Aorta (tissue), 5 donors: Measurements from ENCODE around the gene SUPT20HL1. TPM values are rescaled to one million over a fixed set of nuclear protein-coding genes. Genes with fewer than 3 reads are reported as not detected.
"Not testable (repeated sequence)": the region's sequence is repeated elsewhere in the genome, so short reads cannot be mapped to it uniquely, and the experiment has no call there.

Experiments used
- ATAC-seq: fragments of 200-7000 bp; cut with Tn5 transposase; one replicate; pipeline ENCODE4 v1.9.1; 2022; ENCODE audit warnings: moderate library complexity; ENCODE audit not compliant: low FRiP score
- DNase-seq, 2 donors: peaks; one replicate each; pipeline ENCODE4 v3.0.0-alpha.2; 2020
- H3K27ac ChIP-seq, 2 donors: one replicate each; pipeline ENCODE4 v1.5.1; 2013; ENCODE audit warnings: low read length in 2 of 2, mild to moderate bottlenecking in 2 of 2, moderate library complexity in 2 of 2, control low read depth in 1 of 2, inconsistent platforms in 1 of 2, low read depth in 1 of 2
- H3K27me3 ChIP-seq, 2 donors: one replicate each; pipeline ENCODE4 v1.6.1; 2013; ENCODE audit warnings: control low read depth in 1 of 2, low read length in 1 of 2, mild to moderate bottlenecking in 1 of 2, moderate library complexity in 1 of 2; ENCODE audit not compliant: insufficient read depth in 2 of 2, control insufficient read depth in 1 of 2
- H3K36me3 ChIP-seq, 2 donors: one replicate each; pipeline ENCODE4 v1.6.1; 2013; ENCODE audit warnings: control low read depth in 1 of 2, low read length in 1 of 2, mild to moderate bottlenecking in 1 of 2; ENCODE audit not compliant: insufficient read depth in 2 of 2, control insufficient read depth in 1 of 2
- H3K4me1 ChIP-seq, 2 donors: one replicate each; pipeline ENCODE4 v1.6.1; 2013; ENCODE audit warnings: low read length in 2 of 2, control low read depth in 1 of 2, mild to moderate bottlenecking in 1 of 2, moderate library complexity in 1 of 2; ENCODE audit not compliant: insufficient read depth in 2 of 2, control insufficient read depth in 1 of 2
- H3K4me3 ChIP-seq, 2 donors: one replicate each; pipeline ENCODE4 v1.5.1; 2013; ENCODE audit warnings: low read length in 2 of 2, control low read depth in 1 of 2, mild to moderate bottlenecking in 1 of 2
- H3K9me3 ChIP-seq: one replicate; pipeline ENCODE4 v1.6.1; 2013; ENCODE audit warnings: mild to moderate bottlenecking, low read length; ENCODE audit not compliant: control insufficient read depth
- WGBS, 2 donors: extraction: QIAGEN DNeasy Blood & Tissue Kit; methylation state at CpG; one replicate each; pipeline ENCODE4 v1.1.7; 2013; 5-methylcytosine and 5-hydroxymethylcytosine counted together
- intact Hi-C, 2 donors: fragments of 100-400 bp; cut with DNase I; formaldehyde crosslinking; loops; one replicate each; pipeline versions ENCODE4 v1.14.2 to v1.15.0; 2022
- polyA plus RNA-seq, 2 donors: library from polyadenylated mRNA; stranded (reverse); fragments of 200-250 nt; gene quantifications; one replicate each; pipeline ENCODE4 v1.2.3, GENCODE V29; 2013
- total RNA-seq, 2 donors: library from RNA; stranded (reverse); fragmentation: NEBNext Ultra II Directional; extraction: Animal tissue kit (Norgen Biotek cat#: 25700); gene quantifications; one replicate each; pipeline ENCODE4 v1.2.1, GENCODE V29; 2021
- donor health status: healthy with polysubstance abuse.
- donor health status: Bipolar disorder and iron deficiency.
- donor health status: DM: no; HTN: no; CAD: no.
- donor health status: DM: no; HTN: no; CAD: no.
- donor health status: DM: yes; HTN: yes; CAD: no.

SUPT20HL1 gene
- total and polyA plus RNA-seq, 4 donors, result 0.15 TPM; not detected in 3

DNA sequence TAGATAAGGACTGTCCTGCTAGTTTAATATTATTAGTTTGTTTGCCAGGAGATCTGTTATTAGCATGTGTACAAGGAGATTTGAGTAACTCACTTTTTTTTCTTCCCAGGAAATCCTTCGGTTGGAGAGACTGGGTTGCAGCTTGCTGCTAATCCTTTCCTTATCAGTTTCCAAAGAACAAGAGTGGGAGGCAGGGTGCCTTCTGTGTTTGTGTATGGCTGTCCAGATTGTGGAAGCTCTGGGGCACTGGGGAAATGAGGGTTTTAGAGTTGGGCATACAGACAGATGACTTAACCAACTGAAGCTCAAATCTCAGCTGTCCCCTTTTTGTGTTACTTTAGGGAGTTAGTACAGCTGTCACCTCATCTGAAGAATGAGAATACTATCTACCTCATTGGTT, 12.6 kb upstream of the SUPT20HL1 start:
- intact Hi-C loops, result no loop called here
- H3K4me3 ChIP-seq, result no peak overlapping the region
- no peaks in the 10 kb centered on the region for H3K9me3 ChIP-seq
- no peak overlapping the region for H3K27ac ChIP-seq
- no peaks in the 10 kb centered on the region for H3K36me3 ChIP-seq
- DNase-seq (no peak), ATAC-seq (no peak)
- 9 to 25% methylated on average over 1 of the region's 1 CpG for WGBS, 2 donors
- H3K27me3 ChIP-seq, result no peaks in the 10 kb centered on the region
- no peaks in the 10 kb centered on the region for H3K4me1 ChIP-seq

DNA sequence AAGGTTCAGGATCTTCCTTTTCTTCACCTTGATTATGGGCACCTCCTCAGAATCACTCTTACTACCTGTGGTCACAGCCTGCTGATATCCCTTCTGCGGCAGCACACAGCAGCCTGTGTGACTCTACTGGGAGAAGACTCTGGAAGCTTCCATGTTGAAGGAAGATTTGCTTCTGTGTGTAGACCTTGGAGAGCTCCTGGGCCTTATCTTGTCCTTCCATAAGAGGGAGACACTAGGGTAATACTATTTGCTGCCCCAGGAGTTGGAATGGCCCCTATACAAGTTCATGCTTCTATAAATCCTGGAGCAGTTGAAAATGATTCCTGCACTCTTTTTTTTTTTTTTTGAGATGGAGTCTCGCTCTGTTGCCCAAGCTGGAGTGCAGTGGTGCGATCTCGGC, 10.2 kb upstream of the SUPT20HL1 start:
- DNase-seq (no peak), ATAC-seq (no peak)
- H3K27me3 ChIP-seq, result no peaks in the 10 kb centered on the region
- 95 to 99% methylated on average over 4 of the region's 4 CpGs for WGBS, 2 donors
- no peak overlapping the region for H3K27ac ChIP-seq
- H3K4me1 ChIP-seq, result no peaks in the 10 kb centered on the region
- intact Hi-C loops, result no loop called here
- no peaks in the 10 kb centered on the region for H3K9me3 ChIP-seq
- H3K36me3 ChIP-seq, result no peaks in the 10 kb centered on the region
- no peak overlapping the region for H3K4me3 ChIP-seq

DNA sequence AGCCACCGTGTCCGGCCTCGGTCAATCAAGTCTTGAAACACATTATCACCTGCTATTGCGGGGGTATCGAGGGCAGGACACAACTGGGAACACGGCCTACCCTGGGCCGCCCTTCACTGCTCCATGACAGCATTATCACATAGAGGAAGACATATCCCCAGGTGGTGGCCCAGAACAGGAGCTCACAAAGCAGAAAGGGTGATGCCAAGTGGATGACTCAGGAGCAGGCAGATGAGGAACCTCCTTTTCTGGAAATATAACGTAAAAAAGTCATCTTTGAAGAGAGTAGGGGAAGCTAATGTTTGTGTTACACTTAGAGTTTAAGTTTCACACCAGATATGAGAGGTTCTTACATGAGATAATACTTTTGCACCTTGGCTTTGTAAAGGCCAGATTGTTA, 5.3 kb upstream of the SUPT20HL1 start:
- WGBS, 2 donors, result 89 to 95% methylated on average over 8 of the region's 8 CpGs
- no peak for ATAC-seq
- H3K9me3 ChIP-seq, result no peaks in the 10 kb centered on the region
- H3K27ac ChIP-seq, result no peak overlapping the region
- no peak for DNase-seq
- no peaks in the 10 kb centered on the region for H3K4me1 ChIP-seq
- no peaks in the 10 kb centered on the region for H3K27me3 ChIP-seq
- H3K36me3 ChIP-seq, result no peaks in the 10 kb centered on the region
- intact Hi-C loops, result no loop called here
- no peak overlapping the region for H3K4me3 ChIP-seq

DNA sequence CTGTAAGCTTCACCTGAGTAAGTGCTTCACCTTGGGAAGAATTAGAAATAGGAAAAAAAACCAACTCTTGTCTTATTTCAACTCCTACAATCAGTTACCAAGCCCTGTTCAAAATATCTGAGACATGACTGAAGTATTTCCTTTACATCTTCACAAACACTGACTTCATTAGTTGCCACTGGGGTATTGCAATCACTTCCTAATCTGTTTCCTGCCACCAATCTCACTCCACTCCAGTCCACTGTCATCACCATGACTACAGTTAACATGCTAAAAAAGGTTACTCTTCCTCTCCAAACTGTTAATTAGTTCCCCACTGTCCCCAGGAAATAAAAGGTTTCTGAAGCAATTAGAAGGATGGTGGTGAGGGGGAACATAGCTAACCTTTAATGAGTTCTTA, 3.3 kb upstream of the SUPT20HL1 start:
- ATAC-seq, result no peak
- DNase-seq, result no peak
- Histone ChIP-seq H3K27me3 (no peaks in the 10 kb centered on the region), H3K27ac (no peak overlapping the region), H3K4me3 (no peak overlapping the region), H3K9me3 (peaks cover under 1% of the 10 kb centered on the region), H3K4me1 (no peaks in the 10 kb centered on the region), H3K36me3 (no peaks in the 10 kb centered on the region)
- intact Hi-C loops, result no loop called here

DNA sequence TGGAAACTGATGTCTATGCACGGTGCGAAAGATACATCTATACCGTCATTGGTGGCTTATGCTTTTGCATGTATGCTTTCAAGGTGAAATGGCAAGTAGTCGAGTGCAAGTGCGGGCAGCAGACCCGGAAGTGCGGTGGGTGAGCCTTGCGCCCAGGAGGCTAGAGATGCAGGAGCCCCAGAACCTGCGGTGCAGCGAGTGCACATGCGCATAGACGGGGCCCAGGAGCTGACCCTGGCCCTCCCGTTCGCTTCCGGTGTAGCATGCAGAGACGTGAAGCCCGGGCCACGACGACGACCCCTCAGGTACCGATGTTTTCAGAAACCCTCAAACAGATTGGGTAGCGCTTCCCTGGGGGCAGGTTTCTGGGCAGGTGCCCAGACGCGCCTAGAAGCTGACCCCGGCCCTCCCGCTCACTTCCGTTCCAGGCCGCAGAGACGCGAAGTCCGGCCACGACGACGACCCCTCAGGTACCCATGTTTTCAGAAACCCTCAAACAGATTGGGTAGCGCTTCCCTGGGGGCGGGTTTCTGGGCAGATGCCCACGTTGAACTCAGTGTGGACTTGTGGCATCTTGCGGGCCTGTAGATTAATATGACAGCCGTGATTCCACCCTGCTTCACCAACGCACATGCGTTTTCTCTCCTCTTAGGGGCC, 1.8 kb downstream of the SUPT20HL1 start:
- H3K4me3 ChIP-seq, intact Hi-C loops, H3K36me3 ChIP-seq, H3K27ac ChIP-seq, ATAC-seq, H3K27me3 ChIP-seq, H3K4me1 ChIP-seq, H3K9me3 ChIP-seq, DNase-seq: not testable (repeated sequence)
- 86 to 97% methylated on average over 36 to 38 of the region's 41 CpGs for WGBS, 2 donors

DNA sequence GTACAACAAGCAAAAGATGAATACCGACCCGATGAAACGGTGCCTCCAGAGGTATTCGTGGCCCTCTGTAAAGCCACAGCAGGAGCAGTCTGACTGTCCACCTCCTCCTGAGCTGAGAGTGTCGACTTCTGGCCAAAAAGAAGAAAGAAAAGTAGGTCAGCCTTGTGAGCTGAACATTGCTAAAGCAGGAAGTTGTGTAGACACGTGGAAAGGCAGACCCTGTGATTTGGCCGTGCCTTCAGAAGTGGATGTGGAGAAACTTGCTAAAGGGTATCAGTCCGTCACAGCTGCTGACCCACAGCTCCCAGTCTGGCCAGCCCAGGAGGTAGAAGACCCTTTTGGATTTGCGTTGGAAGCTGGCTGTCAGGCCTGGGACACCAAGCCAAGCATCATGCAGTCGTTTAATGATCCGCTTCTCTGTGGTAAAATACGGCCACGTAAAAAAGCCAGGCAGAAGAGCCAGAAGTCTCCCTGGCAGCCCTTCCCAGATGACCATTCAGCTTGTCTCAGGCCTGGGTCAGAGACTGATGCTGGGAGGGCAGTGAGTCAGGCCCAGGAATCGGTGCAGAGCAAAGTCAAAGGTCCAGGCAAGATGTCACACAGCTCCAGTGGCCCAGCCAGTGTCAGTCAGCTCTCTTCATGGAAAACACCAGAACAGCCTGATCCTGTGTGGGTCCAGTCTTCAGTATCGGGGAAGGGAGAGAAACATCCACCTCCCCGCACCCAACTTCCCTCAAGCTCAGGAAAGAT, 3.2 kb downstream of the SUPT20HL1 start:
- intact Hi-C loops, result not testable (repeated sequence)
- peak; percentile 58 for ATAC-seq
- WGBS, 2 donors, result 50 to 64% methylated on average over 15 of the region's 16 CpGs

DNA sequence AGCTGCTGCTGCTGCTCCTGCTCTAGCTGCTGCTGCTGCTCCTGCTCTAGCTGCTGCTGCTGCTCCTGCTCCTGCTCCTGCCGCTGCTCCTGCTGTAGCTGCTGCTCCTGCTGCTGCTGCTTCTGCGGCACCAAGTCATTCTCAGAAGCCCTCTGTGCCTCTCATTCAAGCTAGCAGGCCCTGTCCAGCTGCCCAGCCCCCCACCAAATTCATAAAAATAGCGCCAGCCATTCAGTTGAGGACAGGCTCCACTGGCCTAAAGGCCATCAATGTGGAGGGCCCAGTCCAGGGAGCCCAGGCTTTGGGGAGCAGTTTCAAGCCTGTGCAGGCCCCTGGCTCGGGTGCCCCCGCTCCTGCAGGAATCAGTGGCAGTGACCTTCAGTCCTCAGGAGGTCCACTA, 3.9 kb downstream of the SUPT20HL1 start:
- no peaks in the 10 kb centered on the region for H3K27me3 ChIP-seq
- H3K9me3 ChIP-seq, result peaks cover 1% of the 10 kb centered on the region
- no peak overlapping the region for H3K4me3 ChIP-seq
- WGBS, 2 donors, result 83 to 95% methylated on average over 5 of the region's 5 CpGs
- H3K4me1 ChIP-seq, result no peaks in the 10 kb centered on the region
- intact Hi-C loops, result no loop called here
- no peaks in the 10 kb centered on the region for H3K36me3 ChIP-seq
- no peak for DNase-seq
- ATAC-seq, result peak; percentile 24
- H3K27ac ChIP-seq, result no peak overlapping the region

More for the DNA sequence above, 3.2 kb downstream of the SUPT20HL1 start:
- H3K4me1 ChIP-seq, H3K27me3 ChIP-seq, H3K4me3 ChIP-seq, H3K27ac ChIP-seq, DNase-seq, H3K36me3 ChIP-seq, H3K9me3 ChIP-seq: not testable (repeated sequence)

DNA sequence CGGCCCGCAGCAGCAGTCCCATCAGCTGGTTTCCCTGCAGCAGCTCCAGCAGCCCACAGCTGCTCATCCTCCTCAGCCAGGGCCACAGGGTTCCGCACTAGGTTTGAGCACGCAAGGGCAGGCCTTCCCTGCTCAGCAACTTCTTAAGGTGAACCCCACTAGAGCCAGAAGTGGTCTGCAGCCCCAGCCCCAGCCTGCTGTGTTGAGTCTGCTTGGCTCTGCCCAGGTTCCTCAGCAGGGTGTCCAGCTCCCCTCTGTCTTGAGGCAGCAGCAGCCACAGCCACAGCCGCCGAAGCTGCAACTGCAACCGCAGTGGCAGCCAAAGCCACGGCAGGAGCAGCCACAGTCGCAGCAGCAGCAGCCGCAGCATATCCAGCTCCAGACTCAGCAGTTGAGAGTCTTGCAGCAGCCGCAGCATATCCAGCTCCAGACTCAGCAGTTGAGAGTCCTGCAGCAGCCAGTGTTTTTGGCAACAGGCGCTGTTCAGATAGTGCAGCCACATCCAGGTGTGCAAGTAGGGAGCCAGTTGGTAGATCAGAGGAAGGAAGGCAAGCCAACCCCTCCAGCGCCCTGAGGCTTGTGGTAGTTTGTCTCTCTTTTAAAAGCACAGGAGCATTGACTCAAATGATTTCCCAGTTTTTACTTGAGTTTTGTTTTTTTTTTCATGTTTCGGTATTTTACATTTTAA, 4.6 kb downstream of the SUPT20HL1 start:
- no peak for DNase-seq
- WGBS, 2 donors, result 89% methylated on average over 14 of the region's 14 CpGs
- Histone ChIP-seq H3K9me3 (peaks cover 1% of the 10 kb centered on the region), H3K36me3 (no peaks in the 10 kb centered on the region), H3K4me3 (no peak overlapping the region), H3K27me3 (no peaks in the 10 kb centered on the region), H3K4me1 (no peaks in the 10 kb centered on the region), H3K27ac (no peak overlapping the region)
- ATAC-seq, result peak; percentile 9
- intact Hi-C loops, result no loop called here
